A549 (cell line): ENCODE results near the gene SORBS1. TPM values are rescaled to one million over a fixed set of nuclear protein-coding genes. Genes with fewer than 3 reads are reported as not detected.
A peak's percentile ranks its signal among the peaks of the same experiment; 100 is the strongest.

Experiments used
- ATAC-seq, 2 experiments: fragments of 200-7000 bp in 1 of 2; fragments of >200 bp in 1 of 2; cut with Nextera tagmentation in 1 of 2; cut with Tn5 transposase in 1 of 2; 3 replicates each; pipeline versions ENCODE4 v1.8.0 to v1.9.1; 2018 to 2020; ENCODE audit warnings: mild to moderate bottlenecking in 1 of 2, moderate library complexity in 1 of 2
- CTCF ChIA-PET: fragments of 300-600 bp; sonication (Branson Sonifier 250); formaldehyde crosslinking; extraction: SDS; loops from one replicate; lab custom pipeline; 2021; ENCODE audit warnings: antibody characterized with exemption, inconsistent platforms; lab: Yijun Ruan, JAX
- POLR2A ChIA-PET: fragments of 350-600 bp; formaldehyde crosslinking; extraction: SDS; loops from one replicate; lab custom pipeline; 2021; ENCODE audit warnings: antibody characterized with exemption, inconsistent platforms; lab: Yijun Ruan, JAX
- DNase-seq, 2 experiments: peaks; one replicate each; pipeline versions ENCODE4 v3.0.0 to v3.0.0-alpha.2; 2011 to 2016; ENCODE audit warnings: low read depth in 1 of 2, low spot score in 1 of 2
- FAIRE-seq: peaks from 2 replicates; lab custom pipeline; 2011; peaks lifted over from hg19 to GRCh38; lab: Jason Lieb, UNC
- H3K27ac ChIP-seq, 2 experiments: fragments of >200 bp; sonication (Bioruptor Twin); formaldehyde crosslinking; 3 replicates each; pipeline ENCODE4 v1.5.1; 2016 to 2017
- H3K4me1 ChIP-seq: fragments of >200 bp; sonication (Bioruptor Twin); formaldehyde crosslinking; 3 replicates; pipeline ENCODE4 v1.6.1; 2016
- H3K4me2 ChIP-seq: fragments of >200 bp; sonication (Bioruptor Twin); formaldehyde crosslinking; 3 replicates; pipeline ENCODE4 v1.6.1; 2016
- H3K4me3 ChIP-seq: fragments of >200 bp; sonication (Bioruptor Twin); formaldehyde crosslinking; 3 replicates; pipeline ENCODE4 v1.5.1; 2016
- H3K9me3 ChIP-seq: fragments of >200 bp; sonication (Bioruptor Twin); formaldehyde crosslinking; 3 replicates; pipeline ENCODE4 v1.6.1; 2016
- ATOH8 ChIP-seq: fragments of 250-450 bp; sonication (Bioruptor Pico); IDR thresholded peaks from 2 replicates; pipeline ENCODE4 v1.5.0; 2020; ENCODE audit warnings: low read depth, mild to moderate bottlenecking, moderate library complexity
- CBX8 ChIP-seq: fragments of 200-600 bp; sonication (generic); IDR thresholded peaks from 2 replicates; pipeline ENCODE4 v1.6.1; 2016
- CEBPB ChIP-seq, 2 experiments: fragments of >200 bp in 1 of 2; sonication (Bioruptor Twin) in 1 of 2; formaldehyde crosslinking in 1 of 2; IDR thresholded peaks; 2 replicates each; pipeline ENCODE4 v1.6.1; 2012 to 2016
- EHMT2 ChIP-seq: fragments of 200-600 bp; sonication (generic); IDR thresholded peaks from 2 replicates; pipeline ENCODE4 v1.6.1; 2016; ENCODE audit warnings: antibody characterized with exemption, low read depth, mild to moderate bottlenecking, moderate library complexity
- FOSB ChIP-seq: fragments of 250-450 bp; sonication (Bioruptor Pico); IDR thresholded peaks from 2 replicates; pipeline ENCODE4 v1.5.0; 2020; ENCODE audit warnings: mild to moderate bottlenecking, moderate library complexity
- FOSL2 ChIP-seq, 2 experiments: fragments of 450-650 bp in 1 of 2; fragments of >200 bp in 1 of 2; sonication (Bioruptor Twin) in 1 of 2; formaldehyde crosslinking; IDR thresholded peaks; 2 replicates each; pipeline versions ENCODE4 v1.5.0 to v1.6.1; 2016 to 2020; ENCODE audit warnings: mild to moderate bottlenecking in 1 of 2, moderate library complexity in 1 of 2
- GATA3 ChIP-seq: IDR thresholded peaks from 2 replicates; pipeline ENCODE4 v1.6.1; 2012; ENCODE audit warnings: borderline replicate concordance
- HES2 ChIP-seq: fragments of >200 bp; sonication (Bioruptor Twin); formaldehyde crosslinking; IDR thresholded peaks from 2 replicates; pipeline ENCODE4 v1.6.1; 2016
- HEYL ChIP-seq: fragments of 250-450 bp; sonication (Bioruptor Pico); IDR thresholded peaks from 2 replicates; pipeline ENCODE4 v1.8.0; 2021; ENCODE audit warnings: mild to moderate bottlenecking, moderate library complexity
- JUN ChIP-seq, 2 experiments: fragments of >200 bp; sonication (Bioruptor Twin); formaldehyde crosslinking; IDR thresholded peaks; 2 replicates in 1 of 2; 3 replicates in 1 of 2; pipeline ENCODE4 v1.6.1; 2016 to 2017
- JUNB ChIP-seq: fragments of >200 bp; sonication (Bioruptor Twin); formaldehyde crosslinking; IDR thresholded peaks from 2 replicates; pipeline ENCODE4 v1.6.1; 2016
- KDM1A ChIP-seq: fragments of 200-600 bp; sonication (generic); IDR thresholded peaks from 2 replicates; pipeline ENCODE4 v1.6.1; 2016; ENCODE audit warnings: low read depth, mild to moderate bottlenecking
- MAZ ChIP-seq: fragments of 150-350 bp; IDR thresholded peaks from 2 replicates; pipeline ENCODE4 v1.6.1; 2014; ENCODE audit warnings: antibody characterized with exemption, low read depth, low read length, borderline replicate concordance
- PBX3 ChIP-seq: IDR thresholded peaks from 2 replicates; pipeline ENCODE4 v1.6.1; 2012
- POLR2AphosphoS2 ChIP-seq: conservative IDR thresholded peaks from 2 replicates; pipeline ENCODE4 v1.6.1; 2012; ENCODE audit warnings: low read length, improper control_type of control experiment, inconsistent platforms
- RCOR1 ChIP-seq: fragments of 150-350 bp; IDR thresholded peaks from 2 replicates; pipeline ENCODE4 v1.6.1; 2014; ENCODE audit warnings: antibody characterized with exemption, low read length, low read depth
- RFX5 ChIP-seq: fragments of 450-650 bp; IDR thresholded peaks from 2 replicates; pipeline ENCODE4 v1.7.1; 2014; ENCODE audit warnings: antibody characterized with exemption, mild to moderate bottlenecking, moderate library complexity
- SMC3 ChIP-seq: fragments of >200 bp; sonication (Bioruptor Twin); formaldehyde crosslinking; IDR thresholded peaks from 3 replicates; pipeline ENCODE4 v1.6.1; 2018; ENCODE audit warnings: inconsistent platforms
- SREBF2 ChIP-seq: fragments of 450-650 bp; IDR thresholded peaks from 2 replicates; pipeline ENCODE4 v1.6.1; 2014; ENCODE audit warnings: mild to moderate bottlenecking, moderate library complexity
- TFCP2L1 ChIP-seq: fragments of 250-450 bp; sonication (Bioruptor Pico); IDR thresholded peaks from 2 replicates; pipeline ENCODE4 v1.5.0; 2021; ENCODE audit warnings: mild to moderate bottlenecking
- ZC3H11A ChIP-seq: fragments of 450-650 bp; IDR thresholded peaks from 2 replicates; pipeline ENCODE4 v1.6.1; 2014; ENCODE audit warnings: antibody characterized with exemption, mild to moderate bottlenecking
- WGBS: methylation state at CpG from one replicate; pipeline ENCODE4 v1.1.6; 2017; ENCODE audit errors: missing lambda C conversion rate; 5-methylcytosine and 5-hydroxymethylcytosine counted together
- polyA plus RNA-seq, 4 experiments: library from polyadenylated mRNA; depleted of rRNA in 3 of 4; stranded (reverse); fragments of >200 nt; fragmentation: RNase III in 1 of 4; extraction: RNeasy Plus Mini Kit Qiagen cat#74134 plus additional on column Dnase treatment in 1 of 4; gene quantifications; 2 replicates in 3 of 4; 3 replicates in 1 of 4; pipeline ENCODE4 v1.2.3, GENCODE V29; 2011 to 2017

SORBS1 gene
- polyA plus RNA-seq, 2 of the 4 experiments (the other 2 are of a cell fraction), result 0.39 to 0.80 TPM

- CTCF ChIA-PET, result interaction anchor here (1.5 to 3.7 kb wide), 2 partner anchors 23 to 33 kb away, joined by 8 to 20 read pairs; no protein-coding TSS in a partner anchor
Measured at GRCh38 chr10:95407546-95407945, 153.6 kb downstream of the SORBS1 start.

GRCh38 chr10:95406651-95407280, 154.4 kb downstream of the SORBS1 start:
- FAIRE-seq (no peak), ATAC-seq (peak in 1 of 2 experiments; percentile 44; a peak in 2 of 6 replicates), DNase-seq (peak in 1 of 2 experiments; percentile 10)
- ChIA-PET CTCF (interaction anchor here (0.7 to 3.7 kb wide), 4 partner anchors 19 to 195 kb away, joined by 3 to 20 read pairs (median 6); no protein-coding TSS in a partner anchor), POLR2A (no interaction called here)
- Histone ChIP-seq H3K4me3 (no peak overlapping the region), H3K4me1 (peaks cover 10% of the 10 kb centered on the region; the same call in 2 of the 3 replicates), H3K27ac (no peak overlapping the region), H3K4me2 (no peak overlapping the region), H3K9me3 (no peaks in the 10 kb centered on the region)
- TF ChIP-seq SMC3, result no peak
- WGBS, result 50% methylated on average over 11 of the region's 11 CpGs

More at GRCh38 chr10:95407546-95407945, 153.6 kb downstream of the SORBS1 start:
- Histone ChIP-seq H3K4me1 (peaks cover 10% of the 10 kb centered on the region; the same call in 2 of the 3 replicates), H3K9me3 (no peaks in the 10 kb centered on the region), H3K4me2 (no peak overlapping the region), H3K4me3 (no peak overlapping the region)
- WGBS, result 70% methylated on average over 7 of the region's 7 CpGs
- no peak for ATAC-seq
- no peak for FAIRE-seq
- TF ChIP-seq JUNB, result no peak
- TF ChIP-seq MAZ, result no peak
- no peak for TF ChIP-seq GATA3
- no peak for TF ChIP-seq JUN (IDR thresholded peaks at IDR 0.05)
- TF ChIP-seq SREBF2, result no peak
- TF ChIP-seq RFX5, result no peak
- no peak for TF ChIP-seq FOSB (CRISPR knock-in tag)
- TF ChIP-seq KDM1A, result no peak
- no peak for TF ChIP-seq SMC3
- TF ChIP-seq POLR2AphosphoS2, result no peak
- TF ChIP-seq EHMT2, result no peak
- TF ChIP-seq ZC3H11A, result no peak
- TF ChIP-seq ATOH8 (CRISPR knock-in tag), result no peak
- TF ChIP-seq TFCP2L1 (CRISPR knock-in tag), result no peak
- TF ChIP-seq PBX3, result no peak
- TF ChIP-seq HEYL (CRISPR knock-in tag), result no peak
- TF ChIP-seq RCOR1, result no peak
- TF ChIP-seq CBX8, result no peak
- TF ChIP-seq CEBPB (IDR thresholded peaks at IDR 0.05), result no peak
- TF ChIP-seq FOSL2 (IDR thresholded peaks at IDR 0.05), result no peak
- no peak for TF ChIP-seq FOSL2 (CRISPR knock-in tag; IDR thresholded peaks at IDR 0.05)
- TF ChIP-seq, all 56 proteins: peak for 0
- POLR2A ChIA-PET, result no interaction called here
- no peak for DNase-seq
- no peak overlapping the region for H3K27ac ChIP-seq

- TF ChIP-seq HES2 (no peak), CEBPB (IDR thresholded peaks at IDR 0.05) (no peak)
- no peaks in the 10 kb centered on the region for H3K9me3 ChIP-seq
- ChIA-PET CTCF (interaction anchor here (1.1 to 3.7 kb wide), 5 partner anchors 21 to 36 kb away, joined by 3 to 20 read pairs (median 3); no protein-coding TSS in a partner anchor), POLR2A (no interaction called here)
- H3K4me2 ChIP-seq, result no peak overlapping the region
- peaks cover 10% of the 10 kb centered on the region; the same call in 2 of the 3 replicates for H3K4me1 ChIP-seq
- FAIRE-seq, result no peak
- H3K27ac ChIP-seq, result no peak overlapping the region
- H3K4me3 ChIP-seq, result no peak overlapping the region
- no peak for DNase-seq
- no peak for ATAC-seq
- WGBS, result 100% methylated on average over 2 of the region's 2 CpGs
Measured at GRCh38 chr10:95405655-95406054, 155.5 kb downstream of the SORBS1 start.
